HEK293 (cell line): ENCODE measurements around the gene MISP3.

Source experiments
- CTCF ChIP-seq: fragments of 450-650 bp; formaldehyde crosslinking; IDR thresholded peaks from 2 replicates; pipeline ENCODE4 v1.5.1; 2016; ENCODE audit warnings: missing biosample characterization, missing genetic modification characterization
- REST ChIP-seq: fragments of 450-650 bp; formaldehyde crosslinking; IDR thresholded peaks from 2 replicates; pipeline ENCODE4 v1.5.1; 2016; ENCODE audit warnings: missing biosample characterization, missing genetic modification characterization
- SALL2 ChIP-seq: fragments of 450-650 bp; formaldehyde crosslinking; IDR thresholded peaks from 2 replicates; pipeline ENCODE4 v1.5.0; 2017; ENCODE audit warnings: missing biosample characterization, mild to moderate bottlenecking, missing genetic modification characterization, borderline replicate concordance
- SCRT1 ChIP-seq: fragments of 450-650 bp; formaldehyde crosslinking; IDR thresholded peaks from 2 replicates; pipeline ENCODE4 v1.5.1; 2016; ENCODE audit warnings: missing biosample characterization, missing genetic modification characterization, borderline replicate concordance
- SCRT2 ChIP-seq: fragments of 450-650 bp; formaldehyde crosslinking; IDR thresholded peaks from 2 replicates; pipeline ENCODE4 v1.5.1; 2016; ENCODE audit warnings: missing biosample characterization, missing genetic modification characterization
- SP7 ChIP-seq: fragments of 450-650 bp; formaldehyde crosslinking; IDR thresholded peaks from 2 replicates; pipeline ENCODE4 v1.5.1; 2016; ENCODE audit warnings: missing biosample characterization, missing genetic modification characterization
- YY1 ChIP-seq: fragments of 450-650 bp; formaldehyde crosslinking; IDR thresholded peaks from 2 replicates; pipeline ENCODE4 v1.5.1; 2018; ENCODE audit warnings: missing biosample characterization, missing genetic modification characterization
- ZBTB8A ChIP-seq: fragments of 450-650 bp; formaldehyde crosslinking; IDR thresholded peaks from 2 replicates; pipeline ENCODE4 v1.5.1; 2016; ENCODE audit warnings: missing biosample characterization, missing genetic modification characterization
- ZNF274 ChIP-seq, 2 experiments: fragments of 200-500 bp in 1 of 2; fragments of 450-650 bp in 1 of 2; sonication (Bioruptor generic) in 1 of 2; formaldehyde crosslinking in 1 of 2; IDR thresholded peaks; 2 replicates each; pipeline versions ENCODE4 v1.5.1 to v1.6.1; 2014 to 2016; ENCODE audit warnings: borderline replicate concordance in 1 of 2, inconsistent platforms in 1 of 2, low read length in 1 of 2, missing biosample characterization in 1 of 2, missing genetic modification characterization in 1 of 2
- ZNF423 ChIP-seq: fragments of 450-650 bp; formaldehyde crosslinking; IDR thresholded peaks from 2 replicates; pipeline ENCODE4 v1.5.1; 2016; ENCODE audit warnings: missing biosample characterization, missing genetic modification characterization
- ZNF623 ChIP-seq: fragments of 450-650 bp; formaldehyde crosslinking; IDR thresholded peaks from 2 replicates; pipeline ENCODE4 v1.5.1; 2016; ENCODE audit warnings: missing biosample characterization, missing genetic modification characterization

- TF ChIP-seq CTCF (tag by site-specific recombination) (no peak), ZBTB8A (no peak), SP7 (tag by site-specific recombination) (no peak), ZNF274 (IDR thresholded peaks at IDR 0.05; ENCODE audit: low read length) (no peak), ZNF274 (tag by site-specific recombination; IDR thresholded peaks at IDR 0.05; ENCODE audit: borderline replicate concordance) (no peak), SALL2 (tag by site-specific recombination) (no peak), REST (tag by site-specific recombination) (no peak), ZNF423 (no peak), ZNF623 (tag by site-specific recombination) (no peak), SCRT2 (tag by site-specific recombination) (no peak), YY1 (tag by site-specific recombination) (no peak), SCRT1 (tag by site-specific recombination) (no peak)
Observed at GRCh38 chr19:14112051-14112808, 39.6 kb downstream of the MISP3 start.
